GM18505 (cell line): ENCODE data around the gene SLC15A1.
A peak's percentile ranks its signal among the peaks of the same experiment; 100 is the strongest.

Source experiments
- ATAC-seq: cut with Tn5 transposase; IDR thresholded peaks from one replicate; pipeline ENCODE4 v1.9.1; 2021; ENCODE audit not compliant: unreplicated experiment
- POLR2A ChIP-seq: IDR thresholded peaks from 4 replicates; pipeline ENCODE4 v1.6.1; 2011; ENCODE audit warnings: borderline replicate concordance; ENCODE audit not compliant: insufficient read depth, insufficient read length; ENCODE audit errors: extremely low read depth

SLC15A1 gene

GRCh38 chr13:98775844-98776598, 23.5 kb upstream of the SLC15A1 start:
- ATAC-seq = no peak

GRCh38 chr13:98775386-98775785, 22.9 kb upstream of the SLC15A1 start:
- no peak for TF ChIP-seq POLR2A
- ATAC-seq = no peak

More at GRCh38 chr13:98775844-98776598, 23.5 kb upstream of the SLC15A1 start:
- no peak for TF ChIP-seq POLR2A

- no peak for TF ChIP-seq POLR2A
- no peak for ATAC-seq
These were observed 22.3 kb upstream of the SLC15A1 start for GRCh38 chr13:98774776-98775175.

GRCh38 chr13:98773921-98774320, 21.4 kb upstream of the SLC15A1 start:
- TF ChIP-seq POLR2A = no peak
- ATAC-seq = no peak

- no peak for TF ChIP-seq POLR2A
These were observed 20.5 kb upstream of the SLC15A1 start for GRCh38 chr13:98772794-98773452.

GRCh38 chr13:98771838-98772611, 19.6 kb upstream of the SLC15A1 start:
- TF ChIP-seq POLR2A = no peak
- ATAC-seq = no peak

More at GRCh38 chr13:98772794-98773452, 20.5 kb upstream of the SLC15A1 start:
- ATAC-seq = no peak

GRCh38 chr13:98769736-98770135, 17.3 kb upstream of the SLC15A1 start:
- no peak for TF ChIP-seq POLR2A
- no peak for ATAC-seq

GRCh38 chr13:98768522-98768921, 16.1 kb upstream of the SLC15A1 start:
- ATAC-seq = no peak
- no peak for TF ChIP-seq POLR2A

GRCh38 chr13:98766697-98767096, 14.2 kb upstream of the SLC15A1 start:
- ATAC-seq = no peak
- no peak for TF ChIP-seq POLR2A

GRCh38 chr13:98765996-98766519, 13.6 kb upstream of the SLC15A1 start:
- no peak for ATAC-seq

GRCh38 chr13:98761986-98762616, 9.6 kb upstream of the SLC15A1 start:
- no peak for TF ChIP-seq POLR2A
- no peak for ATAC-seq

More at GRCh38 chr13:98765996-98766519, 13.6 kb upstream of the SLC15A1 start:
- no peak for TF ChIP-seq POLR2A

GRCh38 chr13:98761126-98761985, 8.9 kb upstream of the SLC15A1 start:
- peak; percentile 52 for ATAC-seq
- TF ChIP-seq POLR2A = no peak
